ENCODE measurements around the gene ANO4.

DNA sequence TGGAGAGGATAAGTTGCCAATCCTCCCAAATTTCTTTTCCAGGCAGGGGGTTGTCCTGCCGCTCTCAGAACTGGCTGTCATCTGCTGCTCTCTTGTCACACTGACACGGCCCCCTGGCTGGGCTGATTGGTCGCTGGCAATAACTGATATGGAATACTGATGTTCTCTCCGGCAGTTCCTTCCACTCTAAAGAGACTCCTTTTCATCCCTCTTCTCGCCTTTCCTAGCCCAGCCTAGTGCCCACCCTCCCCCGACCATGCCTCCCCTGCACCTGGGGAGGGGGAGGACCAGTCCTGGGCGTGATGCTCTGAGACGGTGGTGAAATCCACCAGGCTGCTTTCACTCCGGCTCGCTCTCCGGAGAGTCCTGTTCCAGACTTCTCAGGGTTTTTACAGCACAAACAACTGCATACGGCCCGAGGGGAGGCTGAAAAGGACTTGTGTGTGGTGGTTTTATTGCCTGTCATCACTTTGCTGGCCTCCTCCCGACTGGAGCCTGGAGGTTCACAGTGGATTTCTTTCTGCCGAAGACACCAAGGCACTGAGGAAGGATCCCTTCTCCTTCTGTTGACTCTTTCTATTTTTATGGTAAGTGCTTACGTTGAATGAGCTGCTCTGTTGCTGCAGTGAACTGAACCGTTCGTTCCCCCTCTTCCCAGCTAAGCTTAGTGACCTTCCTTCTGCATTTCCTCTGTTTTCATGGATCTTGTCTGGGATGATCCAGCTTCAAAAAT, at the start of gene ANO4:
- TF ChIP-seq, protein P1, sequence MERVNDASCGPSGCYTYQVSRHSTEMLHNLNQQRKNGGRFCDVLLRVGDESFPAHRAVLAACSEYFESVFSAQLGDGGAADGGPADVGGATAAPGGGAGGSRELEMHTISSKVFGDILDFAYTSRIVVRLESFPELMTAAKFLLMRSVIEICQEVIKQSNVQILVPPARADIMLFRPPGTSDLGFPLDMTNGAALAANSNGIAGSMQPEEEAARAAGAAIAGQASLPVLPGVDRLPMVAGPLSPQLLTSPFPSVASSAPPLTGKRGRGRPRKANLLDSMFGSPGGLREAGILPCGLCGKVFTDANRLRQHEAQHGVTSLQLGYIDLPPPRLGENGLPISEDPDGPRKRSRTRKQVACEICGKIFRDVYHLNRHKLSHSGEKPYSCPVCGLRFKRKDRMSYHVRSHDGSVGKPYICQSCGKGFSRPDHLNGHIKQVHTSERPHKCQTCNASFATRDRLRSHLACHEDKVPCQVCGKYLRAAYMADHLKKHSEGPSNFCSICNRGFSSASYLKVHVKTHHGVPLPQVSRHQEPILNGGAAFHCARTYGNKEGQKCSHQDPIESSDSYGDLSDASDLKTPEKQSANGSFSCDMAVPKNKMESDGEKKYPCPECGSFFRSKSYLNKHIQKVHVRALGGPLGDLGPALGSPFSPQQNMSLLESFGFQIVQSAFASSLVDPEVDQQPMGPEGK (CRISPR knock-in tag; IDR thresholded peaks at IDR 0.05; ENCODE audit: borderline replicate concordance) = no peak
- TF ChIP-seq TOX (CRISPR knock-in tag; IDR thresholded peaks at IDR 0.05; ENCODE audit: borderline replicate concordance) = no peak
- no peak for TF ChIP-seq ISL1 (CRISPR knock-in tag; IDR thresholded peaks at IDR 0.05)
- TF ChIP-seq, protein P2, sequence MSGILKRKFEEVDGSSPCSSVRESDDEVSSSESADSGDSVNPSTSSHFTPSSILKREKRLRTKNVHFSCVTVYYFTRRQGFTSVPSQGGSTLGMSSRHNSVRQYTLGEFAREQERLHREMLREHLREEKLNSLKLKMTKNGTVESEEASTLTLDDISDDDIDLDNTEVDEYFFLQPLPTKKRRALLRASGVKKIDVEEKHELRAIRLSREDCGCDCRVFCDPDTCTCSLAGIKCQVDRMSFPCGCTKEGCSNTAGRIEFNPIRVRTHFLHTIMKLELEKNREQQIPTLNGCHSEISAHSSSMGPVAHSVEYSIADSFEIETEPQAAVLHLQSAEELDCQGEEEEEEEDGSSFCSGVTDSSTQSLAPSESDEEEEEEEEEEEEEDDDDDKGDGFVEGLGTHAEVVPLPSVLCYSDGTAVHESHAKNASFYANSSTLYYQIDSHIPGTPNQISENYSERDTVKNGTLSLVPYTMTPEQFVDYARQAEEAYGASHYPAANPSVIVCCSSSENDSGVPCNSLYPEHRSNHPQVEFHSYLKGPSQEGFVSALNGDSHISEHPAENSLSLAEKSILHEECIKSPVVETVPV (CRISPR knock-in tag; IDR thresholded peaks at IDR 0.05) = no peak
- TF ChIP-seq GLIS3 (CRISPR knock-in tag; IDR thresholded peaks at IDR 0.05) = no peak
